GM18520 (cell line): Measurements from ENCODE around the gene ZDHHC7.

Source experiments
- ATAC-seq: cut with Tn5 transposase; IDR thresholded peaks from one replicate; pipeline ENCODE4 v1.9.1; 2021; ENCODE audit not compliant: unreplicated experiment

ZDHHC7 gene

GRCh38 chr16:85025781-85026653 lies 14.7 kb upstream of the ZDHHC7 start:
- ATAC-seq: no peak

DNA sequence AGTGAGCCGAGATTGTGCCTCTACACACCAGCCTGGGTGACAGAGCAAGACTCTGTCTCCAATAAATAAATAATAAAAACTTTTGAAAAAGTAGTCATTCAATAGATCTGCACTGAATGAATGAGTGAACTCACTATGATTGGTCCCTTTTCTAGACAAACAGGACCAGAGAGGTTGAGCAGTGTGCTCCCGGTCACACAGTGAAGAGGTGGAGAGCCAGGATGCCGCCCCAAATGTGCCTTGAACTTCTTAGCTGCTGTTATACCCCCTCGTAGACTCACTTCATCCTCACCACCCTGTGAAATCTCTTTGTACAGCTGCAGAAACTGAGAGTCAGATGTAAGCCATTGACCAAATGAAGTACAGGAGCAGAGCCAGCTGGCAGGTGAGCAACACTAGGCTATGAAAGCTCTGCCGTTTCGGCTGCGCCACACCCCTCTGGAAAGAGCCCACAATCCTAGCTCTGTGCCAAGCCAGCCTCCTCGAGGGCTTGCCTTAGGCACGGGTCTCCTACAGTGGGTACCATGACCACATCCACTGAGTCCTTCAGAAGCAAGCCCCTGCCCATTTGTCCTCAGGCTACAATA lies 8.4 kb upstream of the ZDHHC7 start:
- ATAC-seq: no peak

DNA sequence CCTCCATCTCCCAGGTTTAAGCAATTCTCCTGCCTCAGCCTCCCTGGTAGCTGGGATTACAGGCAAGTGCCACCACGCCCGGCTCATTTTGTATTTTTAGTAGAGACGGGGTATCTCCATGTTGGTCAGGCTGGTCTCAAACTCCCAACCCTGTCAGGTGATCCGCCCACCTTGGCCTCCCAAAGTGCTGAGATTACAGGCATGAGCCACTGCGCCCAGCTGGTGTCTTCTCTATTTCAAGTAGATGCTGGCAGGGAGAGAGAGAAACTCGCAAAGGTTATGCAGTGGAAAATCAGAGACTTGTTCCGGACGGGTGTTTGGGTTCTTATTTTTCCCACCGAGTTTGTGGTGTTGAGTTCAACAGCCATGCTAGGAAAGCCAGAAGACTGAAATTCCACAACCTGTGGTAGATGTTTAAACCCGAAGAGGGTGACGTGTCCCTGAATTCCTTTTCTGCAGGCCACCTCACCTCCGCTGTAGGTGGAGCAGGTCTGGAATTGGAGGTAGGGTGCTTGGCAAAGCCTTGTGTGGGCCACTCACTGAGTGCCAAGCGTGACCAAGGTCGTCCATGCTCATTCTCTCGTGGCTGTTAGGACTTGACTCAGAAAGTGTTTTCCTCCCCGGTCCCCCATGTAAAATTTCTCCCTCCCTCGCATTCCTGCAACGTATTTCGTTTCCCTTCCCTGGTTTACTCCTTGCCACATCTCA lies 7.3 kb upstream of the ZDHHC7 start:
- ATAC-seq: no peak

- ATAC-seq: no peak
Measured at GRCh38 chr16:85017633-85018032, 6.3 kb upstream of the ZDHHC7 start.

- ATAC-seq: no peak
Measured at GRCh38 chr16:85017151-85017550, 5.8 kb upstream of the ZDHHC7 start.

- ATAC-seq: no peak
Measured at GRCh38 chr16:85015481-85016187, 4.3 kb upstream of the ZDHHC7 start.

- no peak for ATAC-seq
Measured at GRCh38 chr16:85014311-85014710, 3.0 kb upstream of the ZDHHC7 start.

GRCh38 chr16:85011846-85012284 lies 530 bp upstream of the ZDHHC7 start:
- ATAC-seq: no peak

DNA sequence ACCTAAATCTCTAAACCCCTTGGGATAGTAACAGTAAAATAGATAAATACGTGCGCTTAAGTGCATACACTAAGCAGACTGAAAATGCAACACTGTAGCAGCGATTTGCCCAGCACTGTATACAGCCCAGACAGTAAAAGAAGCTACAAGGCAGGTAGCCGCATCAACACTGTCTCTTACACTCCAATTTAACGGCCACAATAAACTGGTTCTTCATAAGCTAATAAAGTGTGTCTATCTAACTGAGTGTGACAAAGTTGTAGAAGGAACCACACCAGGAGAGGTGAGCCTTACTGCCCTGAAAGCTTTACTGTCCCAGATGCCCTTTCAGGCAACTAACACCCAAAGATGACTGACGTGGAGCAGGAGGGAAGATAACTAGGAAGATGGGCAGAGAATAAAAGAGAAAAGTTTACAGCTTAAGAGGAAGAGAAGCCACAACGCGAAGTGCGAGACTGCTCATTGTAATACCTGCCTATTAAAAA lies 847 bp downstream of the ZDHHC7 start:
- ATAC-seq: no peak

- no peak for ATAC-seq
Measured at GRCh38 chr16:85008271-85008670, 3.1 kb downstream of the ZDHHC7 start.

DNA sequence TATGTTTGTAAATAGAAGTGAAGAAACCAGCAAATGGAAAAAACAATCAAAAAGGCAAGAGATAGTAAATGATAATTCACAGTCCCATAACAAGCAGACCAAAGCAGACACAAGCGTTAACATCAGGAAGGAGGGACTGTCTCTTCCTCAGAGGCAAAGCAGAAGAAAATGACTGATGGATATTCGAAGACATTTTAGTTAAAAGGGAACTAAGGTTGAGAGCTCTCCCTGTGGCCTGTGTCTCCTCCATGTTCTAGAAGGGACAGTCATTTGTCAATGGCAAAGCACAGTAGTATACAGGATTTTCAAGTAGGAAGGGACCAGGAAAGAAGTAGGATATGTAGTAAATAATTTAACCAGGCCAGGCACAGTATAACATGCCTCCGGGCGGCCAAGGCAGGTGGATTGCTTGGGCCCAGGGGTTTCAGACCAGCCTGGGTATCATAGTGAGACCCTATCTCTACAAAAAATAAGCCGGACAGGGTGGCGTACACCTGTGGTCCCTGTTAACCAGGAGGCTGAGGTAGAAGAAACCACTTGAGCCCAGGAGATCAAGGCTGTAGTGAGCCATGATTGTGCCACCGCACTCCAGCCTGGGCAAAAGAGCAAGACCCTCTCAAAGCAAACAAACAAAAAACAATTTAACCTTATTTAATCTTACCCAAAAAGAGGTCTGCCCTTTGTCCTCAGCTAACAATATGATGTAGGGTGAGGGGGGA lies 3.7 kb downstream of the ZDHHC7 start:
- ATAC-seq: no peak

GRCh38 chr16:85006639-85007038 lies 4.7 kb downstream of the ZDHHC7 start:
- no peak for ATAC-seq

DNA sequence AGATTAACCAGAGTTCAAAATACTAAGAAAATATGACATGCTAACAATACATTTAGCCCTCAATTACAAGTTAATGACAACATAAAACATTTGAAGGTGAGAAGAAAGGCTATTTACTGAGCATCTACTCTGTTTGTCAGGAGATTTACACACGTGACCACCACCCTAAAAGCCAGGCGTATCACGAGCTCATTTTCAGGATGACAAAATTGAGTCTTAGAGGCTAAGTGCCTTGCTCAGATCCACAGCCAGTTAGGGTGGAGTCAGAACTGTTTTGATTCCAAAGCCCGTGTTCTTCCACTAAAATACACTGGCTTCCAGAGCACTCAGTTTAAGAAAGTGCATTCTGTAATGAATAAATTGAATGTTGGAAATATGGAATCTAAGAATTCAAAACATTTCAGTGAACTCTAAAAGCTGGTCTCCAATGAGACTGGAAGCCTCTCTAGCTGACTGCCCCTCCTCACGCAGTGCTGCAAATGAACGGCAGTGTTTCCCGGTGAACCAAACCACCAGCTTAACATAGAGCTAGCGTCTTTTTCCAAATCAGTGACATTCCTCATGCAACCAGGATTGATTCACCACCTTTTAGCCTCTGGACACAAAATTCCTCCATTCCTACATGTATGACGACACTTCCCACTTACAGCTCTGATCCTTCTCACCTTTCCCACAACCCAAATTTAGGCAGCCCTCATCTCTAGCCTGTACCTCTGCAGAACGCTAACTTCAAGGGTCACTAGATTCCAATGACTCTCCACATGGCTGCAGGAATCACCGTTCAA lies 5.9 kb downstream of the ZDHHC7 start:
- no peak for ATAC-seq

DNA sequence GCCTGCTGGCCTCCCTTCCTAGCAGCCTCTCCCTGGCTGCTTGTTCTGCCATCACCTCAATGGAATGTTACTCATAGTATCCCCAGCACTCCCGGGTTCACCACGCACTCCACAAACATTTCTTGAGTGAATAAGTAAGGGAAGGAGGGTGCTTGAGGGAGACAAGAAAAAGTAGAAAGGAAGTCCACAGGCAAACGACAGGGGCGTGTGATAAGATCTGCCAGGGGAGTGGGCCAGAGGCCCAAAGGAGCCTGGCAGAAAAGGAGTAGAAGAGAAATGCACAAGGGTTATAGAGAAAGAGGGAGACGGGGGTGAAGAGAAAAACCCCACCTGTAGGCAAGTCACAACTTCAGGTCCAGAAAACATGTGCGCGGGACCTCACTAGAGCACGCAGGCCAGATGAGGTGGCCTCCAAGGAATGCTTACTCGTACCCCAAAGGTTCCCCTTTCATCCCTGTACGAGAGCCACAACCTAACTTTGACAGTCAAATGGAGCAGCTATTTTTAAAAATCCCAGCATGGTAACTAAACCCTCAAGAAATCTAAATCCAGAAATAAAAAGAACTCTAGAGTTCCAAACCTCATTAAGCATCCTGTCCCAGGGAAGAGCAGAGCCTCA lies 6.6 kb downstream of the ZDHHC7 start:
- no peak for ATAC-seq

DNA sequence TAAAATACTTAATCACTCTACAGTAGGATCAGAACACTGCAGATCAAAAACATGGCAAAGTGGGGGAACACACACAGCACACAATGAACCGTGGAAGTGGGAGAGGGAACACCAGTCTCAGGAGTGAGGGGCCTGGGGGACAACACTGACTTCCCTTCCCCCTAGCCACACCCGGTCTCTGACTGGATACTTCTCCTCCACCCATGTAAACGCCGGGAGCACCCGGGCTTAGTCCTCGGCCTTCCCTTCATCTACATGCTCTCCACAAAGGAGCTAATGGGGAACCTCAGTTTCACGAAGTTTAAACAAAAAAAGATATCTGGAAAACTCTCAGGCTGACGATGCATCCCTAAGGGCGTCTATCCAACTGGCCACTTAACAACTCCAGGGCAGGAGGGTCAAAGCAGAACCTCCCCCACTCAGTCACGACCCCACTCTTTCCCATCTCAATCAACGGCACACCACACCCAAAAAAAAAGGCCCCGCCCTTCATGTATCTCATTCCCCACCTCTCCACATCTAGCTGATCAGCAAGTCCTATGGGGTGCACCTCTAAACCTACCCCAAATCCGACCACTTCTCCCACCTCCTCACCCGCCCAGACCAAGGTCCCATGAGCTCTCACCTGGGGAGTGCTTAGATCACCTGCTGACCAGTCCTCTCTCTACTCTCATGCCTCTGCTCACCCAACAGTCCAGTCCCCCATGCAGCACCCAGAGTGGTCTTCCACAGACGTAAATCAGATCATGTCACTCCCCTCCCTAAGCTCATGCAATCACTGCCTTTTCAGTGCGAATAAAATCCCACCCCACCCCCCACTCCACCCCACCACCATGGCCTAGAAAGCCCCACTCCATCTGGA lies 7.4 kb downstream of the ZDHHC7 start:
- ATAC-seq: no peak

DNA sequence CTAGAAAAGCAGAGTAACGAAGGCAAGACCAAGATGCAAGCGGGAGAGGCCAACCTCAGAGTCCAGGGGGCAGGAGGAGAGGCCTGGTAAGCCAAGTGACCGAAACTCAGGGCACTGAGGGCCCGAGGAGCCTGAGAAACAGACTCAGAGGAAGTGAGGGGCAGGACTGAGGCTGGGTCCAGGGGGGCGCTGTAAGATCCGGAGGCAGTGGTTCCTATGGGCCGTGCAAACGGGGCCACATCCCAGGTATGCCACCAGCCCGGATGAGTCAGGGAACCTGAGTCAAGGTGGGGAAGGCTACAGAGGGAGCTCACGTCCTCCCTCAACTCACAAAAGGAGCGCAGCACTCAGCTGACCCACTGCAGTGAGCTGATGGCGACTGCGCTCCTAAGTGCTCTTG lies 8.3 kb downstream of the ZDHHC7 start:
- no peak for ATAC-seq

- no peak for ATAC-seq
Measured at GRCh38 chr16:85002608-85003007, 8.7 kb downstream of the ZDHHC7 start.

- no peak for ATAC-seq
Measured at GRCh38 chr16:85002099-85002541, 9.2 kb downstream of the ZDHHC7 start.
